ENCODE data around the gene SLITRK2.

SLITRK2 gene

GRCh38 chrX:145853181-145853580 lies 35.6 kb downstream of the SLITRK2 start:
- DNase-seq: no peak

DNA sequence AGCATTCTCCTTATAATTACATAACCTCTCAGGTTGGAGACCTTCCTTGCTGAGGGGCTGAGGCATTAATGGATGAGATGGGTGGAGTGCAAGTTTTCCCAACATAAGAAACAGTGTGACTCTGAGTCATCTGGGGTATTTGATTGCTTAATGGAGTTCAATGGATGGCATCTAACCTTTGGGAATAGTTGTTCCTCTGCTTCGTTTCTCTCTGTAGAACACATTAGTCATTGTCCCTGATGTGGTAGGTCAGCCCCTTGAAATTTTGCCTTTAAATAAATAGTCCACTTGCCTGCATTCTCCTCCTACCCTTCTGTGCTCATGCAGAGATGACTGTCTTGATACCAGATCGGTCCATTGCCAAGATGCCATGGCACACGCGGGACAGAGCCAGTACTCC lies 38.6 kb downstream of the SLITRK2 start:
- no peak for DNase-seq

DNA sequence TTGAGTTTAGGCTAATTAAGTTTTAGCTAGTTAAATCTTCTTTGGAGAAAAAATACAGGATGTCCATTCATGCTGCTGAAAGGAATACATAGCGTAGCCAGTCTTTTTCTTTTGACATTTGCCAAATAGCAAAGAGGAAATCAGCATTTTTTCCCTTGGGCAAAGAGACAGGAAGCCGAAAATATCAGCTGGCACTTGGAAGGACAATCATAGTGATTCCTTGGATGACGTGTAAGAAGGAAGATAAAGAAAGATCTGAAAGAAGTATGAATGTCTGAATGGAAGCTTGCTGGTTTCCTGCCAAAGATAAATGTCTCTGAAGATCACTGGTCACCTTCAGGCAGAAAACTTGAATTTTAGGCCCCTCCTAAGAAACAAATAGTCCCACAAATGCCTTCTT lies 44.2 kb downstream of the SLITRK2 start:
- DNase-seq: no peak

DNA sequence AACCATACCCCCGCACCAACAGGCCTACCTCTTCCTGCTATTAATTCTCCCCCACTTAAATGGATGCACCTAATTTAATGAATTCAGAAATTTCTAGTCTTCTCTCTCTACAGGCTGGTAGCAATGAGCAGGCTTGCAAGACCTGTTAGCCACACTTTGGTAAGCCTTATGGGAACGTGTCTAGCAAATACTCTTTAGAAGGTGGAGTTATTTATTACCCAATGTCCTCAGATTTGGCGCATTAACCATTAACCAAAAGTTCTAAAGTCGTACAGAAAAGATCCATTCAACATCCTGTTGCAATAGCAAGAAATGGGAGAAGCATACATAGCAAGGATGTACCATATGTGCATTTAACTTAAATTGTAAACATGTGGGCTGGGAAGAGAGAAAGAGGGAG lies 47.5 kb downstream of the SLITRK2 start:
- DNase-seq: no peak
